ENCODE data around the gene TTLL6.

- TF ChIP-seq POLR2A (IDR thresholded peaks at IDR 0.05; ENCODE audit: low read depth) = no peak
- TF ChIP-seq, protein P1, sequence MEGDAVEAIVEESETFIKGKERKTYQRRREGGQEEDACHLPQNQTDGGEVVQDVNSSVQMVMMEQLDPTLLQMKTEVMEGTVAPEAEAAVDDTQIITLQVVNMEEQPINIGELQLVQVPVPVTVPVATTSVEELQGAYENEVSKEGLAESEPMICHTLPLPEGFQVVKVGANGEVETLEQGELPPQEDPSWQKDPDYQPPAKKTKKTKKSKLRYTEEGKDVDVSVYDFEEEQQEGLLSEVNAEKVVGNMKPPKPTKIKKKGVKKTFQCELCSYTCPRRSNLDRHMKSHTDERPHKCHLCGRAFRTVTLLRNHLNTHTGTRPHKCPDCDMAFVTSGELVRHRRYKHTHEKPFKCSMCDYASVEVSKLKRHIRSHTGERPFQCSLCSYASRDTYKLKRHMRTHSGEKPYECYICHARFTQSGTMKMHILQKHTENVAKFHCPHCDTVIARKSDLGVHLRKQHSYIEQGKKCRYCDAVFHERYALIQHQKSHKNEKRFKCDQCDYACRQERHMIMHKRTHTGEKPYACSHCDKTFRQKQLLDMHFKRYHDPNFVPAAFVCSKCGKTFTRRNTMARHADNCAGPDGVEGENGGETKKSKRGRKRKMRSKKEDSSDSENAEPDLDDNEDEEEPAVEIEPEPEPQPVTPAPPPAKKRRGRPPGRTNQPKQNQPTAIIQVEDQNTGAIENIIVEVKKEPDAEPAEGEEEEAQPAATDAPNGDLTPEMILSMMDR (IDR thresholded peaks at IDR 0.05) = no peak
These were observed 23.4 kb upstream of the TTLL6 start for GRCh38 chr17:48840441-48840840.

Data from esophagus muscularis mucosa (tissue), 3 donors.